ENCODE data around the gene EBI3. TPM values are rescaled to one million over a fixed set of nuclear protein-coding genes. Genes with fewer than 3 reads are reported as not detected.
A peak's percentile ranks its signal among the peaks of the same experiment; 100 is the strongest.
"Not testable (repeated sequence)": the region's sequence is repeated elsewhere in the genome, so short reads cannot be mapped to it uniquely, and the experiment has no call there.

EBI3 gene
- not detected for total RNA-seq

DNA sequence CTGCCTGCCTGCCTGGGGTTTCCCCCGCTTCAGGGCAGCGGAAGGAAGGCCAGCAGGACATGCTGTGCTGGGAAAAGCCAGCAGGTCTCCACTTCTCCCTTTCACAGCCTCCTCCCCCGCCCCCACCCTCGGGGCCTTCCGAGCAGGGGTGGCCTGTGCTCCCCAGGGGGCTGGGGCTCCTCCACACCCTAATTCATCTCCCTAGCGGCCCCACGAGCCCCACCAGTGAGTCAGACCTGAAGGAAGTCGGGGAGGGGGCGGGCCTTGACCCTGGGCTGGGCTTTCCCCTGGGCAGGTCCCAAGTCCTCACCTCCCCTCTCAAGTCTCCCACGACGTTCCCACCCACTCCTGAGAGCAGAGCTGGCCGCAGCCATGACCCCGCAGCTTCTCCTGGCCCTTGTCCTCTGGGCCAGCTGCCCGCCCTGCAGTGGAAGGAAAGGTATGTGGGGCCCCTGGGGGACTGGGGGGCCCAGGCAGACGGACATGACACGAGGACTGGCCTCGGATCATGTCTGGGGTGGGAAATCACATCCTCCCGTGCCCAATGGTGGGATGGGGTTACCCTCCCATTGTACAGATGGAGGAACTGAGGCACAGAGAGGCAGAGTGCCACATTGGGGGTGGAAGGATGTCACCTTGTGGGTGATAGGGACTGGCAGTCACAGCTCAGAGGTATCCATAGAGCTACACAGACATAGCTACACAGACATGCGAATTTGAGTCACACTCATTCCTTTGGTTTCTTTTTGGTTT lies at the start of gene EBI3:
Gene EBI3, plus strand, starts transcription at position 345 of the 753 bp plus-strand sequence. Its CDS starts 28 bp downstream, at position 373.
- FAIRE-seq (no peak), DNase-seq (ENCODE audit: low spot score in 2 of 2) (no peak)

DNA sequence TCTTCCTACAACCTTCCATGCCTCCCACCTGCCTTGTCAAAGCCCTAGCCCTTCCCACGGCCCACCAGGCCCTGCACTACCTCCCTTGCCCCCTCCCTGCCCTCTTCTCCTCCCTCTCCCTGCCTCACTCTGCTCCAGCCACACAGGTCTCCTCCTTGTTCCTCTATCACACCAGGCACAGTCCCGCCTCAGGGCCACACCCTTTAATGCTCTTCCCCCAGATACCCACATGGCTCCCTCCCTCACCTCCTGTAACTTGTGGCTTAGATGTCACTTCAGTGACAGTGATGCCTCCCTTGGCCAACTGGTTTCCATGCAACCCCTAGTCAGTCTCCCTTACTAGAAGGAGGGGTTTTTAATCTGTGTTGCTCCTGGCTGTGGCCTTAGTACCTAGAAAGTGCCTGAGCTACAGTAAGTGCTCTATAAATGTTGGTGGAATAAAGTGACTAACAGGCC lies 48.2 kb upstream of the EBI3 start:
- DNase-seq (ENCODE audit: low spot score in 2 of 2) (no peak), FAIRE-seq (no peak)

DNA sequence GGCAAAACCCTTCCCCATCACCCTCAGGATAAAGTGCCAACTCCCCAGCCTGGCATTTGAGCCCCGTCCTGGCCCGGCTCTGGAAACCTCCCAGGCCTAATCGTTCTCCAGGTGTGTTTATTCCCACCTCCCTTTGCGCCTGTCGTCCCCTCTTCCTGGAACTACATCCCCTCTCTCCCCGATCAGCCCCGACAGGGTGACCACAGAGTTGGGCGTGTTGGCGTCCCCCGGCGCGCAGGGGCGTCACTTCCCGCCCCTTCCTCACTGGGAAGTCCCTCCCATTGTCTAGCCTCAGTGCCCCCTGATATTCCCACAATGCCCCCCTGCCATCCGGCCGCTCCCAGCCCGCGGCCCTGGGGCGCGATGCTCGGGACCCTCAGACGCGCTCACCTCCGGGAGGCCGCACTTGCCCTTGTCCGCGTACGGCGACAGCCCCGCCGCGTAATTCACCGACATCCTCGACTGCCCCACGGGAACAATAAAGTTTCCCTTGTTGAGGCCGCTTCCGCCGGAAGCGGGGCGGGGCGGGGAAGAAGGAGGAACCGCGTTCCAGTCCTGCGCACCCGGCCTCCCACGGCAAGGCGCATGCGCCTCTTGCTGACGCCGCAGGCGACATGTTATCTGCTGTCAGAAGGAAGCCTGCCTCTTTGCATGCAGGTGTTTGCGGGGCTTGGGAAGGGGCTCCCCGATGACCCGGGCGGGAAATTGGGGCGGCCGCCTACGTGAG lies 47.1 kb upstream of the EBI3 start, which contains the start of the genes ANKRD24 and SIRT6:
Gene ANKRD24, plus strand, starts transcription at position 606 of the 727 bp plus-strand sequence. CDS start 3,737 bp downstream, outside the sequence.
Gene SIRT6, minus strand, starts transcription at position 480 of the 727 bp plus-strand sequence. Its CDS starts 24 bp downstream, at position 456.
- no peak for FAIRE-seq

DNA sequence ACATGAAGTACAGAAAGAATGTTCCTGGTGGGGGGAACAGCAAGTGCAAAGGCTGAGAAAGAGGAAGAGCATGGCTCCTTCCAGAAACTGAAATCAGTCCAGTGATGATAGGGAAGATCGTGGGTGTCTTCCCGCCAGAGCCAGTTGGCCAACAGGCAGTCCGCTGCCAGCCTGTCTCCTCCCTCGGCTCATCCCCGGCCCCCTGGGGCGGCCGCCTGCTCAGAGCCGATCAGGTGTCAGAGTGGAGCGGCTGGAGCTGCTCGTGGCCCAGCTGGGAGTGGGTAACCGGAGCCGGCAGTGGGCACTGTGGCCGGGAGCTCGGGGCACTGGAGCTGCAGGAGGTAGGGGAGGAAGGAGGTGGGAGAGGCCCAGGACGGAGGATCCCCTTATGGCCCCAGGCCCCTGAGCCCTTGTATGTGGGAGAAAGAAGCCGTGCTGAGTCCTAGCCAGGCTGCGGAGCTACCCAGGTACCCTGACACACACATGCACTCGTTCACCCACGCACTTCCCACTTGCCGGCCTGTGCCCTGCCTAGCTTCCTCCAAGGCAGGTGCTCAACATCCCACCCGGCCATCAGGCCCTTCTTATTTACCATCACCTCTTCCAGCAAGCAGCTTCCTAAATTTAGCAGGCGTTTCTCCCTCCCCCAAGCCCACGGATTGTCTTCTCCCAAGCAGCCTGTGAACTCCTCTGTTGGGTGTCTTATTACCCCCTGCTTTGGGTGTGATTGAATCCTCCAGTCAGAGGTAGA lies 45.2 kb upstream of the EBI3 start:
- FAIRE-seq = no peak
- DNase-seq (ENCODE audit: low spot score in 2 of 2) = no peak

More for the DNA sequence above, 47.1 kb upstream of the EBI3 start, which contains the start of the genes ANKRD24 and SIRT6:
- DNase-seq (ENCODE audit: low spot score in 2 of 2) = peak; percentile 98 to 99

DNA sequence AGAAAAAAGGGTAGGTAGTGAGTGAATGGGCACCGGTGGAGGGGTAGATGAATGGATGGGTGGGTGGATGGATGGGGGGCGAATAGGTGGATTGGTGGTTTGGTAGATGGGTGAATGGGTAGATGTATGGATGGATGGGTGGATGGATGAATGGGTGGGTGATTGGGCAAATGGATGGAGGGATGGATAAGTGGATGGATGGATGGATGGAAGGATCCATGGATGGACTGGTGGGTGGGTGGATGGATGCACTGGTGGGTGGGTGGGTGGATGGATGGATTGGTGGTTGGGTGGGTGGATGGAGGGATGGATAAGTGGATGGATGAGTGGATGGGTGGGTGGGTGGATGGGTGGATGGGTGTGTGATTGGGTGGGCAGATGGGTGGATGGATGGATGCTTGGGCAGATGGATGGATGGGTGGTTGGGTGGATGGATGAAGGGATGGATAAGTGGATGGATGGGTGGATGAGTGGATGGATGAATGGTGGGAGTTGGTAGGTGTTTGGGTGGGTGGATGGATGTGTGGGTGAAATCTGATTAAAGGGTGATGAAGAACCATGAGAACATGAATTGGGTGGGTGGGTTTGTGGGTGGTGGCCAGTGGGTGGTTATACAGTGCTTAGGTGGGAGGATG lies 44.5 kb upstream of the EBI3 start:
- FAIRE-seq = no peak

DNA sequence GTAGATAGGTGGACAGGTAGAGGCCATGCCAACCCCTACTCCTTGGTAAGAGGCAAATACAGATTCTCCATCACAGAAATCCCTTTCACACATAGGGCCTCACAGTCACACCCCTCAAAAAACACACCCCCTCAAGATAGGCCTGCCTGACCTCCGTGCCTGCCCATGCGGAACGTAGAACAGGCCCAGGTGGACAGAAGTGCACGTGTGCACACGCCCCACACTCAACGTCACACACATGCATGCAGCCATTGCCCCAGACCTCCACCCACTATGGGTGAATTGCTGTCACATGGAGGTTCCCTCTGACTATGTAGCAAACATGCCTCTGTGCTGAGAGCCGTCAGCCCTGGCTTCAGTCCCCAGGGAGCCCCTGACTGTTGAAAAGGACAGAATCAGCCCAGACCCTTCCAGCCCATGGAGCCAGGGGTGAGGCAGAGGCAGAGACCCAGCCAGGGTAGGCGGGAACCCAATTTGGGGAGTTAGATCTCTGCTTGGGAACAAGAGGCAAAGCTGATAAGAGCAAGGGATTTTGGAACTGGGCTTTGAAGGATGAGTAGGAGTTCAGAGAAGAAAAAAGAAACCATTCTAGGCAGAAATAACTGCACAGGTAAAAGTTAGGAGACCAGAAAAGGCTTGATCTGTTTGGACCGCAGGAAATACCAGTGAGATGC lies 43.8 kb upstream of the EBI3 start:
- FAIRE-seq = no peak
- DNase-seq (ENCODE audit: low spot score in 2 of 2) = no peak

More for the DNA sequence above, 44.5 kb upstream of the EBI3 start:
- DNase-seq (ENCODE audit: low spot score in 2 of 2) = no peak

DNA sequence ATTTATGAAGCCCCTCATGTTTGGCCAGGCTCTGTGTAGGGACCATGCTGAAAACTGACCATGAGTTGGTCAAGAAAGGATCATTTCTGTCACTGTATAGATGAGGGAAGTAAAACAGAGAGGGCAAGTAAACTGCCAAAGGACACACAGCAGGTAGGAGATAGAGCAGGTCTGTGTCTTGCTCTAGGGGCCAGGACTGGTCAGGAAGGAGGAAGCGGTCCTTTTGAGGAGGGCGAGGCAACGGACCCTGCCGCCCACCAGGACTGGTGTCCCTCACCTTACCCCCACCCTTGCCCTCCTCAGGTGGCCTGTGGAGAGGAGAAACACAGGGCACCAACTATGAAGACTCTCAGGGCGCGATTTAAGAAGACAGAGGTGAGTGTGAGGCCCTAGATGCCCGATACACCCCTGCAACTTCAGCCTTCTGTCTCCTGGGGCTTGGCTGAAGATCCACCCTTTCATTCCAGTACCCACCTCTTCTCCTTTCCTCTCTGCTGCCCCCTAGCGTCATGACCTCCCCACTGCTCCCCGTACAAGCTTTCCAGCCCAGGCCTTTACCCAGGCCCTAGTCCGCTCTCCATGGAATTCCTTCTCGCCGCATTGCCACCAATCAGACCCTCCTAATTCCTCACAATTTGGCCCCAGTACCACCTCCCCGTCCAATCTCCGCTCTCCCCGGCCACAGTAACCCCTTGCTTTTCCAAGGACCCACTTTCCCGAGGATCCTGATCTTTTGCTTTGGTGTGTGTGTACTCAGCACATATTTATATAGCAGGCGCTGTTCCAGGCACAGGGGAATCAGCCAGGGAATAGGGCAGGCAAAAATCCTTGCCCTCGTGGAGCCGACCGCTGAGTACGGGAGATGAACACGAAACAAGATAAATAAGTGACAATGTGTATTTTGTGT lies 43.0 kb upstream of the EBI3 start:
- FAIRE-seq = no peak
- peak in 1 of 2 donors; percentile 67 for DNase-seq (ENCODE audit: low spot score in 2 of 2)

DNA sequence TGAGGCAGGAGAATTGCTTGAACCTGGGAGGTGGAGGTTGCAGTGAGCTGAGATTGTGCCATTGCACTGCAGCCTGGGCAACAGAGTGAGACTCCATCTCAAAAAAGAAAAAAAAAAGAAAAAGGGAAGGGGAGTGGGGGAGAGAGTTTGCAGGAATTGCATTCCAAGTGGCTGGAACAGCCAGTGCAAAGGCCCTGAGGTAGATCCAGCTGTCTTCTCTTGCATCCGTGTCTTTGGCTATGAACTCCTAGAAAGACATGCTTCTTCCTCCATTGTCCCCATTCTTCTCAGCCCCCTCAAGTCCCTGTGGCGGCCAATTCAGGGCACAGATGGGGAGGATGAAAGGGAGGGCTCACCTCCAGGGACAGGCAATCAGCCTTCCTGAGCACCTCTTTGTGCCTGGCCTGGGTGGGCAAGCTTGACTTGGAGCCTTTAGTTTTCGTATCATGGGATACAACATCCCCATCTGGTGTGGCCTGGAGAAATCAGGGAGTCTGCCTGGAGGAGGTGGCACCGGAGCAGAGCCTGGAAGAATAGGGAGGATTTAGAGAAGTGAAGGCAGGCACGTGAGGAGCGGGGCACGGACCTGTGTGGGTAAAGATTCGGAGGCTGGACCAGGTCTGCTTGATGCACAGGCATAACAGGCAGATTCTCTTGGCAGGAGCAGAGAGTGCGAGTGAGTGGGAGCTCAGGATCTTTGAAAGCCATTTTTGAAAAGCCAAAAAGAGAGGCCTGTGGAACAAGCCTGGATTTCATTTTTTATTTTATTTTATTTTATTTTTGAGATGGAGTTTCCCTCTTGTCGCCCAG lies 41.8 kb upstream of the EBI3 start:
- no peak for DNase-seq (ENCODE audit: low spot score in 2 of 2)
- no peak for FAIRE-seq

DNA sequence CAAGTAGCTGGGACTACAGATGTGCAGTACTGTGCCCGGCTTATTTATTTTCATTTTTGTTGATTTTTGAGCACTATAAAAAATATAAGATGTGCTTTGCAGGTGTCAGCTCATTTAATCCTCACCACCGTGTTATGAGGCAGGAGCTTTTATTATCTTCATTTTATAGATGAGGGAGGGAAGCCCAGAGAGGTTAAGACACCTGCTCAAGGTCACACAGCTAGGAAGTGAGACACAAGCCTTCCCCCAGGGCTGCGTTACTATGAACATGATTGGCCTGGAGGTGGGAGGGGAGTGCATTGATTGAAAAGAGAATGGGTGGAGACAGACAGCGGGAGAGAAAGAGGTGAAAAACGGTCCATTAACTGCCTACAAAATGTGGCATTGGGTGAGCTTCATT lies 39.7 kb upstream of the EBI3 start:
- DNase-seq (ENCODE audit: low spot score in 2 of 2) = no peak
- no peak for FAIRE-seq

DNA sequence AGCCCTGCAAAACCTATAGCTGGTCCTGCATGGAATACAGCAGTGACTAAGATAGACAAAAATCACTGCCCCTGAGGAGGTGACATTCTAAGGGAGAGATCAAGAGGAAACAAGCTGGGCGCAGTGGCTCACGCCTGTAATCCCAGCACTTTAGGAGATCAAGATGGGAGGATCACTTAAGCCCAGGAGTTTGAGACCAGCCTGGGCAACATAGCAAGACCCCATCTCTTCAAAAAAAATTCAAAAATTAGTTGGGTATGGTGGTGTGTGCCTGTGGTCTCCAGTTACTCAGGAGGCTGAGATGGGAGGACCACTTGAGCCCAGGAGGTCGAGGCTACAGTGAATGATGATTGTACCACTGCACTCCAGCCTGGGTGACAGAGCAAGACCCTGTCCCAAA lies 36.8 kb upstream of the EBI3 start:
- DNase-seq (ENCODE audit: low spot score in 2 of 2); FAIRE-seq: not testable (repeated sequence)

DNA sequence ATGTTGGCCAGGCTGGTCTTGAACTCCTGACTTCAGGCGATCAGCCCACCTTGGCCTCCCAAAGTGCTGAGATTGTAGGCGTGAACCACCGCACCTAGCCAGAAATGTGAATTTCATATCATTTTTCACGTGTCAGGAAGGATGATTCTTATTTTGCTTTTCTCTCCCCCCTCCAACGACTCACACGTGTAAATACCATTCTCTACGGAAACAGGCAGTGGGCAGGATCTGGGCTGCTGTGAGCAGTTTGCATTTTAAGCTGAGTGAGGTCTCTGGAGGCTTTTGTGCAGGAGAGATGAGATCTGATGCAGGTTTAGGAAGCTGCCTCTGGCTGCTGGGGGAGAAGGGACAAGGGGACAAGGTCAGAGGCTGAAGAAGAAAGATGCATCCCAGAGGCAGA lies 35.0 kb upstream of the EBI3 start:
- DNase-seq (ENCODE audit: low spot score in 2 of 2) (no peak), FAIRE-seq (no peak)

DNA sequence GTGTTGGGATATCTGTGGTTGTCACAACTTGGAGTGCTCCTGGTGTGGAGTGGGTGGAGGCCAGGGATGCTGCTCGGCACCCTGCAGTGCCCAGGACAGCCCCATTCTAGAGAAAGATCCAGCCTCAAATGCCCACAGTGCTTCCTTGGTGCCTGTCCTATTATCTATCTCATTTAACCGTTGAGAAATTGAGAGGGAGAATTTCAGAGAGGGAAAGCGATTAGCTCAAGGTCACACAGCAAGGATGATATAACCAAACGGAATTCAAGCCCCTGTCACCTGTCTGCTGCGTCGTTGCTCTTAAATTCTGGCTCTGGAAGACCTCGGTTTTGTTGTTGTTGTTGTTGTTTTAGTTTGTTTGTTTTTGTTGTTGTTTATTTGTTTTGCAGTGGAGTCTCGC lies 33.3 kb upstream of the EBI3 start:
- FAIRE-seq (no peak), DNase-seq (ENCODE audit: low spot score in 2 of 2) (no peak)

DNA sequence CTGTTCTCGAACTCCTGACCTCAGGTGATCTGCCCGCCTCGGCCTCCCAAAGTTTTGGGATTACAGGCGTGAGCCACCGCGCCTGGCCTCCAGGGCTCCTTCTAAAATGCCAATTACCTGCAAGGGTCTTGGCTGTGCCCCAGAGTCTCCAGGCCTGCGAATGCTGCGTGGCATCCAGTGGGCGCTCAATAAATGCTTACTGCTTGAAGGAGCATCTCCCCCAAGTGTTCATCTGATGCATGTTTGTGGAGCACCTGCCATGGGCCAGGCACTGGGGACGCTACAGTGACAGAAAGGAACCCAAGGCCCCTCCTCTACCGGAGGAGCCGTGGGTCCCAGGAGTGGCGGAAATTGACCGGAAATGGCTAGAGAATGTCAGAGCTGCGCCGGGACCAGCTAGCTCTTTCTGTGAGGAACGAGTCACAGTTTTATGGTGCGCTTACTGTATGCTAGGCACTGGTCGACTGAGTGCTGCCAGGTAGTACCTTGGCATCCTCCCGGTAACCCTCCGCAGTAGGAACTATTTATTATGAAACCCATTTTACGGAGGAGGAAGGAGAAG lies 32.7 kb upstream of the EBI3 start:
- DNase-seq (ENCODE audit: low spot score in 2 of 2) (no peak), FAIRE-seq (no peak)

DNA sequence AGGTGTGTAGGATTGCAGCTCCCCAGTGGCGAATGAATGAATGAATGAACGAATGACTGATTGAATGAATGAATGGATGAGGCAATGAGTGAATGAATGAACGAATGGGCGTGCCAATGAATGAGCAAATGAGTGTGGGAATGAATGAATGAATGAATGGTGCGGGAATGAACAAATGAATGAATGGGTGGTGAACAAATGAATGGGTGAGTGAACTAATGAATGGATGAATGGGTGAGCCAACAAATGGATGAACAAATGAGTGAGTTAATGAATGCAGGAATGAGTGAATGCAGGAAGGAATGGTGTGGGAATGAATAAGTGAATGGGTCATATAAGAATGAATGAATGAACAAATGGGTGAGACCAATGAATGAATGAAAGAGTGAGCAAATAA lies 32.1 kb upstream of the EBI3 start:
- DNase-seq (ENCODE audit: low spot score in 2 of 2) (no peak), FAIRE-seq (no peak)

DNA sequence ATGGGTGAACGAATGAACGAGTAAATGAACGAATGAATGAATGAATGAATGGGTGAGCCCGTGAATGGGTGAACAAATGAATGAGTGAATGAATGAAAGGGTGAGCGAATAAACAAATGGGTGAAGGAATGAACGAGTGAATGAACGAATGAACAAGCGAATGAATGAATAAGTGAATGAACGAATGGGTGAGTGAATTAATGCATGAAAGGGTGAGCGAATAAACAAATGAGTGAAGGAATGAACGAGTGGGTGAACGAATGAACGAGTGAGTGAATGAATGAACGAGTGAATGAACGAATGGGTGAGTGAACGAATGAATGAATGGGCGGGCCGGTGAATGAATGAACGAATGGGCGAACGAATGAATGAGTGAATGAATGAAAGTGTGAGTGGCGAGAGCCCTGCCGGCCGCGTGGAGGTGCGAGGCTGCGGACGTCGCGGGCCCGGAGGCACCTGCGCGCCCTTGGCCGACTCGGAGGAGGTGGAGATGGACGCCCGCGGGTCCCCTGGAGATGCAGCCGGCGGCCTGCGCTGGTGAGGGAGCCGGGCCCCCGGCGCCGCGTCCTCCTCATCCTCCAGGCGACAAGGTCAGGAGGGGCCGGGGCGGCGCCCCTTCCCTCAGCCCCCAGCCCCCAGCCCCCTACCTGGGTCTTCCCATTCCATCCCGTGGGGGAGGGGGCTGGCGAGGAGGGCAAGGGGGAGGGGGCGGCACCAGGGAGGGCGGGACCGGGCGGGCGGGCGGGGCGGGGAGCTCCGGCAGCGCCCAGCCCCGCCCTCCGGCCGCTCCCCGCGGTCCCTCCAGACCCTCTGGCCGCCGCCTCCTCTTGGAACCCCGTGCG lies 31.5 kb upstream of the EBI3 start:
- peak in 1 of 2 donors; percentile 49 for DNase-seq (ENCODE audit: low spot score in 2 of 2)
- FAIRE-seq = no peak

DNA sequence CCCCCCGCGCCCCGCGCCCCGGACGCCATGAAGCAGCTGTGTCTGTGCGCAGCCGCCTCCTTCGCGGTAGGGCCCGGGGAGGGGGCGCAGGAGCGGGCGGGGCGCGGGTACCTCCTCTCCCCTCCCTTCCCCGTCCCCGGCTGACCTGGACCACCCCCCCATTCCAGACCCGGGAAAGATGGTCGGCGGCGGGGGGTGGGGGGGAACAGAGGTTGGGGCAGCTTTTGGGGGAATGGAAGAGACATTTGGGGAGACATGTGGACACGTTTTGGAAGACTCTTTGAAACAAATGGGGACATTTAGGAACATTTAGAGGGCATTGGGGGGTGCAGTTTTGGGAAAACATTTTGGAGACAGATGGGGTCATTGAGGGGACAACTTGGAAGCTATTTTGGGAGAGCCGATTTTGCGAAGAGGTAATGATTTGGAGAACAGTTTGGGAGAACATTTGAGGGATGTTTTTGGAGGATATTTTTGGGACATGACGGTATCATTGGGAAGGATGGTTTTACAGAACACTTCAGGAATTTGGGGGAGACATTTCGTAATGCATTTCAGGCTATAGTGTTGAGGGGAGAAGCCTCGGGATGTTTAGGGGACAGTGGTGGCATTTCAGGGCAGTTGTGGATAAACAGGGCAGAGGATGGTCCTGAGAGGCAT lies 30.7 kb upstream of the EBI3 start:
- DNase-seq (ENCODE audit: low spot score in 2 of 2) = peak in 1 of 2 donors; percentile 60

More for the DNA sequence above, 30.7 kb upstream of the EBI3 start:
- FAIRE-seq = no peak
